GM23248 (cell line): ENCODE measurements around the gene PPP1CB.
"Not testable (repeated sequence)": the region's sequence is repeated elsewhere in the genome, so short reads cannot be mapped to it uniquely, and the experiment has no call there.

Source experiments
- EZH2 ChIP-seq: fragments of 200-600 bp; sonication (generic); IDR thresholded peaks from 2 replicates; pipeline ENCODE4 v1.6.1; 2018; ENCODE audit warnings: antibody characterized with exemption, mild to moderate bottlenecking; ENCODE audit not compliant: insufficient read depth, poor library complexity, severe bottlenecking
- EZH2phosphoT487 ChIP-seq: fragments of 200-600 bp; sonication (generic); IDR thresholded peaks from 2 replicates; pipeline ENCODE4 v1.6.1; 2018; ENCODE audit warnings: antibody characterized with exemption, moderate library complexity, mild to moderate bottlenecking, low read depth; ENCODE audit not compliant: insufficient read depth

DNA sequence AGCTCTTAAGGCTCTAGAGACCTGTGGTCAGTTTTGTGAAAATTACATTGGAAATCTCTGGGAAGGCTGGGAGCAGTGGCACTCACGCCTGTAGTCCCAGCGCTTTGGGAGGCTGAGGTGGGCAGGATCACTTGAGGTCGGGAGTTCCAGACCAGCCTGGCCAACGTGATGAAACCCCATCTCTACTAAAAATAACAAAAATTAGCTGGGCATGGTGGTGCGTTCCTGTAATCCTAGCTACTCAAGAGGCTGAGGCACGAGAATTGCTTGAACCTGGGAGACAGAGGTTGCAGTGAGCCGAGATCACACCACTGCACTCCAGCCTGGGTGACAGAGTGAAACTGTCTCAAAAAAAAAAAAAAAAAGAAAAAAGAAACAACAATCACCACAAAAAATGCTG lies 32.9 kb downstream of the PPP1CB start:
- not testable (repeated sequence) for TF ChIP-seq EZH2, EZH2phosphoT487
